NCI-H524 (cell line): Measurements from ENCODE around the gene RBM48.
"Not testable (repeated sequence)": the region's sequence is repeated elsewhere in the genome, so short reads cannot be mapped to it uniquely, and the experiment has no call there.

ENCODE experiments used
- DNase-seq, 2 experiments: peaks; one replicate each; lab custom pipeline; 2025; lab: John Stamatoyannopoulos, UW

Gene RBM48

GRCh38 chr7:92528188-92528957 is at the start of gene RBM48, which contains the start of gene PEX1:
Gene RBM48 (plus strand): TSS chr7:92528795. CDS start chr7:92528814, 19 bp downstream.
Gene PEX1 (minus strand): TSS chr7:92528520. CDS start chr7:92528435, 85 bp downstream.
- peak; percentile 98 to 99 for DNase-seq

- not testable (repeated sequence) for DNase-seq
Measured at GRCh38 chr7:92479146-92479545, 49.4 kb upstream of the RBM48 start.

DNA sequence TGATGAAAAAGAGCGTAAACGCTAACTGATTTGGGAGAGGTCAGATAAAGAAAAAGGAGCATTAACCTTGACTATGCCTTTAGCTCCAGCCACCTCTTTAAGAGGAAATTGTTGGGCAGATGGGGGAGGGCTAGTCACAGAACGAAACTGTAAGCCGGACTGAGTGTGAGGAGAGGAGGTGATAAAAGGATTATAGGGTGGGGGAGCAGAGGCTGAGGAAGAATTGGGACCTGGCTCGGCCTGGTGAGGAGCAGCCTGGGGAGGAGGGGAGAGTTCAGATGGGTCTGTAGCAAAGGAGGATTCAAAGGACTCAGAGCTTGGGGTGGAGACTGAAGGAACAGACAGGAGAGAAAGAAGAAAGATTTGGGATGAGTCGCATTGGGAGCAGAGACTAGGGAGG is 45.0 kb upstream of the RBM48 start:
- peak; percentile 64 to 81 for DNase-seq

DNA sequence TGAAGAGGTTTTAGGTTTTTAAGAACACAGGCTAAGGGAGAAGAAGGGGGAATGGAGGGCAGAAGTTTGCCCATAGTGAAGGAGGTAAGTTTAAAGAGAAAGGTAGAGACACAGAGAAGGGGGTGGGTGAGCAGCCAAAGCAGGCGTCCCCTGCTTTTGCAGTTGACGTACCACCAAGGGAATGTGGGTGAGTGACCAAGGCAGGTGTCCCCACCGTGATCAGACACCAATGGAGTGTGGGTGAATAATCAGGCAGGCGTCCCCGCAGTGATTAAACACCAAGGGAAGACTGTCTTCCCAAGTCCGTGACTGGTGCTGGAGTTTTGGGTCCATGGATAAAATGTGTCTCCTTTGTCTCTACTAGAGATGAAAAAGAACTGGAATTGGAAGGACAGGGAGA is 44.4 kb upstream of the RBM48 start:
- DNase-seq = not testable (repeated sequence)

DNA sequence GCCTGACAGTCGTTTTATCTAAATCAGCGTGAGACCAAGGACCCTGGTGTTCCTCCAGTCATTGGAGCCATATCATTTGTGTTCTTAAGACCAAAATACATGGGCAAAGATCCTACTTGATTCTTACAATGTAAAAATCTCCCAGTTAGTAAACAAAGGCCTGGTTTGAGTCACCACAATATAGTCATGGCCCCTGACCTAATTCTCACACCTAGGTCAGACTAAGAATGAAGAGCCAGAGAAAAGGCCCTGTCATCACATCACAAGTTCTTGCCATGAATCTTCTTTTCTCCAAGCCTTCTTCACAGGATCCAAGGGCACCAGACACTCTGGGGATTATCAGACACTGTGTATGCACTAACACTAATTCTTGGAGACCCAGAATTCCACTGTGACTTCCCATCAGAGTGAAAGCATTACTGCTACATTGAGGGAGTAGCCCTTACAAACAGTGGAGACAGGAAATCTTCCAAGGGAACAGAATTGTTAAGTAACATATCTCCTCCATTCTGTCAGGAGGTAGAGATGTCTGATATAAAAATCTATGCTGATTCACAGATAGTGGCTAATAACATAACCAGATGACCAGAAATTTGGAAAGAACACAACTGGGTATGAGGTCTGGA is 43.2 kb upstream of the RBM48 start:
- DNase-seq = no peak

GRCh38 chr7:92485974-92486373 is 42.6 kb upstream of the RBM48 start:
- no peak for DNase-seq

DNA sequence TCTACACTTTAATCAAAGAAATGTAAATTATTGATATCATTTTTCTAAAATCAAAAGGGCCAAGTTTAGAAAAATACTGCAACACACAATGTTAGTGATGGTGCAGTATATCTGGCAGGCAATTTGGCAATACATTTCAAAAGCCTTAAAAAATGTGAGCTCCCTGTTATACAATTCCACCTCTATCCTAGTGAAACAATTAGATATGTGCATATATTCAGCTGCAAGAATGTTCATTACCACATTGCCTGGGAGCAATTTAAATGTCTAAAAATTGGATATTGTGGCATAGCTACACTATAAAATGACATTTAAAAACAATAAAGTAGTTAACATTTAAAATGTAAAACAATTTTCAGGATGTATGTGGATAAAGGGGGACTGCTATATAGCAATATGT is 40.8 kb upstream of the RBM48 start:
- no peak for DNase-seq

GRCh38 chr7:92489634-92490033 is 39.0 kb upstream of the RBM48 start:
- no peak for DNase-seq

GRCh38 chr7:92496876-92497275 is 31.7 kb upstream of the RBM48 start:
- no peak for DNase-seq

DNA sequence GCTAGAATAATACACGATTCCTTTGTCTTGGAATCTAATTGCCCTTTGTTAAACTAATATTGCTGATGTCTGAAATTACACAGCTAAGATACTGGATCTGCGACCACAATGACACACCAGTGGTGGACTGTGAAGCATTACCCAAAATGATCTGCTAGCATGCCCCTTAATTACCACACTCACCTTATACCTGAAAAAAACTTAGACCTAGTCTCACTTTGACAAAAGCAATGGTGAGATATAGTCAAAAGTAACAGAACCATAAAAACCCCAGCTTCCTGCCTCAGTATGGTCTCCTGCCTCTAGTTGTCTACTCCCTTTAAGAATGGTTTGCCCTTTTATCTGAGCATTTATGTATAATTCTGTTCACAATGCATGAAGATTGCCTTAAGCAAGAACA is 30.0 kb upstream of the RBM48 start:
- DNase-seq = no peak

- no peak for DNase-seq
Measured at GRCh38 chr7:92503767-92504166, 24.8 kb upstream of the RBM48 start.

GRCh38 chr7:92504563-92504962 is 24.0 kb upstream of the RBM48 start:
- no peak for DNase-seq

- no peak for DNase-seq
Measured at GRCh38 chr7:92506363-92506762, 22.2 kb upstream of the RBM48 start.

DNA sequence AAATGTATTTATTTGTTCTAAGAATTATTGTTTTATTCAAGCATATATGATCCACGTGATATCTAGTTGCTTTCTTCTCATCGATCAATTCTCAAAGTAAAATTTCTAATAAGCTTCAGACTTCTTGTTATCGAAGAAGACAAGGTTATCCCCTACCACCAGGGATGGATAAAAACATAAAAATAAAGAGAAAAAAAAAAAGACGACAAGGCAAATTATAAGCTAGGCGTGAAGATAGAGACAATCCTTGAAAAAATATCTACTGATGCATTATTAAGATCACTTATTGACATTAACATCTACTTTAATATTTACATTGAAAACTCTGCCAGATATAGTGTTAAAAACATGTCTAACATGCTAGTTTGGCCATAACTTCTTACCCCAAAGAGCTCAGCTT is 19.6 kb upstream of the RBM48 start:
- DNase-seq = no peak

- no peak for DNase-seq
Measured at GRCh38 chr7:92513167-92513902, 15.3 kb upstream of the RBM48 start.

- DNase-seq = no peak
Measured at GRCh38 chr7:92517631-92518030, 11.0 kb upstream of the RBM48 start.

DNA sequence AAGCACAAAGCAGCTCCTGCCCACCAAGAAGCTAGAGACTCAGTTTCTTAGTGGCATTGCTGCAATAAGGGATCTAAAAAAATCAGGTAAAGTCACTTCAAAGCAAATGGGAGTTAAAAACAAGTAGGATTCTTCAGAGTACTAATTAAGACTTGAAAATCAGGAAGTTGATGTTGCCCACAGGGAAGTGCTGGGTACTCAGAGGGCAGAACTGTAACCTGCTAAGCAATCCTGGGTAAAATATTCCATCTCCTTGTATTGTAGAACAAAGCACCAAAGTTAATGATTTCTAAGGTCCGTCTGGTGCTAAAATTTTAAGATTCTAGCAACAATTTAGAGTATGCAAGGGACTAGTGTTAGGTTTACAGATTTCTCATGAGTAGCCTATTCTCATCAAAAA is 8.6 kb upstream of the RBM48 start:
- no peak for DNase-seq

- DNase-seq = no peak
Measured at GRCh38 chr7:92523110-92523509, 5.5 kb upstream of the RBM48 start.

DNA sequence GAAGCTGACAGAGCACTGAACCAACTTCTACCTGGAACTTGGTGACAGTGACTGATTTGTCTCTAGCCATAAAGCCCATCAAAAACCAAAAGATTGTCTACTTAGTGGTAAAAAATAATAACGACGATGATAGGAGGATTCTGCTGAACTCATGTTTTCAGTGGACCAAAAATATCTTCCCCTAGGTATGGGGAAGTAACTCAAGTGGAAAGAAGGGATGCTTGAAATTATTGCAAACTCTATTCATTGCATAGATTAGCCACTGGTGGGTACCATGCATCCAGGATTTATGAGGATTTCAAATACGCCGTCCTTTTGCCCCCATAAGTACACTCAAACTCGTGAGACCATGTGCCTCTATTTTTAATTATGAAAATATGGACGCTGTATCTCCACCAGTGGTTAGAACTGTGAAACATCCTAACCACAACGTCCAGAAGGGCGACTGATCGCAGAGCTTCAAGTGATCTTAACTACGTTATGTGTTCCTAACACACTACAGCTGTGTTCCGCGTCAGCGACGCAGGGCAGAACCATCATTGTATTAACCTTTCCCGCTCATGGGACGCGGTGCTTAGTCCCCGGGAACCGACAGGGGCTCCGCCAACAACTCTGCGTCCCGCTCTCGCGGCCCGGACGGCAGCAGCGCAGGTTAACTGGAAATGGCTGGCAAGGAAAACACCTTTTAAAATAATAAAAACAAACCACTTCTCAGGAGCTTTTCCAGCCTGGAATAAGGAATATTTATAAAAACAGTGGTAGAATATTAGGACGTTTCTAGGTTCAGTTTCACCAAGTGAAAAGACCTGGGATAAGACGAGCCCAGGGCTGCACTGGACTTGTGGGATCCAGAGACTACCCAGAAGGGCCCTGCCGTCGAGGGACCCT is 1.1 kb upstream of the RBM48 start:
- peak; percentile 66 to 81 for DNase-seq

DNA sequence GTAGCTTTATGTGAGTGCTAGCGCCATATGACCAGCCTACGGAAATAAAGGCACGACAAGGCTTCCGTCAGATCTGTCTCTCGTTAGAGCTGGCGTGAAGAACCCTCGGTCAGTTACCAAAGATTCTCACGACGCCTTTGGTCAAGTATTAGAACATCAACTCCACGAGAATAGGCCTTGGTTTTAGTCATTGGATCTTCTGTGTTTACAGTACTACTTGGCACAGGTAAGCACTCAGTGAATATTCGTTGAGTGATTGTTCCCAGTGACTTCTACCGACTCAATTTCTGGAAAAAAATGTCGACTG is 316 bp downstream of the RBM48 start:
- no peak for DNase-seq

- no peak for DNase-seq
Measured at GRCh38 chr7:92534572-92534971, 6.0 kb downstream of the RBM48 start.

- not testable (repeated sequence) for DNase-seq
Measured at GRCh38 chr7:92543542-92543941, 14.9 kb downstream of the RBM48 start.
